Measurements from ENCODE around the gene PSMA2. TPM values are rescaled to one million over a fixed set of nuclear protein-coding genes. Genes with fewer than 3 reads are reported as not detected.

Gene PSMA2
- total RNA-seq, 2 experiments from 2014 or later: 38.8 to 41.0 TPM

DNA sequence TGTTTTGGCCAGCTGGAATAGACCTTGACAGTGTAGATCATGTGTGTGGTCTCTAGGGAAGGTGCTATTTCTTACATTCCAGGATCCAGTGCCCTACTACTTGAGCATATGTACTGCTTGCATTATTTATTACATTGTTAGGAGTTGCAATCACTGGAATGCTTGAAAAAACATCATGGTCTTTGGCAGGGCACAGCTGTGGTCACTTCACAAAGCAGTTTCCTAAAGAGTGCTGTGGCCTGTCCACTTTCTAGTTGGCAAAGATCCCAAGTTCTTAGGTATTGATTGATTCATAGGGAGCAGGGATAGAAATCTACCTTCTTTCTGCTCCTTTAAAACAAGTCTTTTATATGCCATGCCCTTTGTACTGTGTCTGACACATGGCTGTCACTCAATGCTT lies 24.7 kb downstream of the PSMA2 start:
- intact Hi-C loops (cut with DNase I, micrococcal nuclease): no loop called here
- Mint-ChIP-seq H3K27me3 (no peaks in the 10 kb centered on the region), H3K27ac (no peak overlapping the region), H3K36me3 (ENCODE audit: low read depth) (peaks cover 17% of the 10 kb centered on the region), H3K4me1 (ENCODE audit: low read depth) (peaks cover 29% of the 10 kb centered on the region), H3K4me3 (no peak overlapping the region), H3K9me3 (no peaks in the 10 kb centered on the region)
- Histone ChIP-seq H3K4me3 (ENCODE audit: low read length) (no peak overlapping the region), H3K9me3 (ENCODE audit: control insufficient read depth in 1 of 2, insufficient read depth in 1 of 2, low read length in 2 of 2) (no peaks in the 10 kb centered on the region), H3K27ac (ENCODE audit: low read depth in 1 of 2, low read length in 2 of 2) (no peak overlapping the region), H3K27me3 (ENCODE audit: control insufficient read depth in 1 of 2, insufficient read depth in 2 of 2, low read length in 2 of 2) (no peaks in the 10 kb centered on the region), H3K4me1 (ENCODE audit: insufficient read depth, low read length) (peaks cover 13% of the 10 kb centered on the region), H3K36me3 (ENCODE audit: insufficient read depth, low read length) (no peaks in the 10 kb centered on the region)
- POLR2A ChIA-PET: interaction anchor here (1.0 kb wide), 1 partner anchor 25 kb away, joined by 3 read pairs; the partner anchor contains the start of genes MRPL32 and PSMA2
- TF ChIP-seq, protein P1, sequence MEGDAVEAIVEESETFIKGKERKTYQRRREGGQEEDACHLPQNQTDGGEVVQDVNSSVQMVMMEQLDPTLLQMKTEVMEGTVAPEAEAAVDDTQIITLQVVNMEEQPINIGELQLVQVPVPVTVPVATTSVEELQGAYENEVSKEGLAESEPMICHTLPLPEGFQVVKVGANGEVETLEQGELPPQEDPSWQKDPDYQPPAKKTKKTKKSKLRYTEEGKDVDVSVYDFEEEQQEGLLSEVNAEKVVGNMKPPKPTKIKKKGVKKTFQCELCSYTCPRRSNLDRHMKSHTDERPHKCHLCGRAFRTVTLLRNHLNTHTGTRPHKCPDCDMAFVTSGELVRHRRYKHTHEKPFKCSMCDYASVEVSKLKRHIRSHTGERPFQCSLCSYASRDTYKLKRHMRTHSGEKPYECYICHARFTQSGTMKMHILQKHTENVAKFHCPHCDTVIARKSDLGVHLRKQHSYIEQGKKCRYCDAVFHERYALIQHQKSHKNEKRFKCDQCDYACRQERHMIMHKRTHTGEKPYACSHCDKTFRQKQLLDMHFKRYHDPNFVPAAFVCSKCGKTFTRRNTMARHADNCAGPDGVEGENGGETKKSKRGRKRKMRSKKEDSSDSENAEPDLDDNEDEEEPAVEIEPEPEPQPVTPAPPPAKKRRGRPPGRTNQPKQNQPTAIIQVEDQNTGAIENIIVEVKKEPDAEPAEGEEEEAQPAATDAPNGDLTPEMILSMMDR (IDR thresholded peaks at IDR 0.05): no peak
- DNase-seq (no peak), ATAC-seq (ENCODE audit: poor library complexity) (no peak)
- CTCF ChIA-PET: interaction anchor here (0.7 kb wide), 1 partner anchor 10 kb away, joined by 3 read pairs; no protein-coding TSS in a partner anchor

- Histone ChIP-seq H3K27ac (ENCODE audit: low read depth in 1 of 2, low read length in 2 of 2) (no peak overlapping the region), H3K27me3 (ENCODE audit: control insufficient read depth in 1 of 2, insufficient read depth in 2 of 2, low read length in 2 of 2) (no peaks in the 10 kb centered on the region), H3K4me1 (ENCODE audit: insufficient read depth, low read length) (peaks cover 7% of the 10 kb centered on the region), H3K9me3 (ENCODE audit: control insufficient read depth in 1 of 2, insufficient read depth in 1 of 2, low read length in 2 of 2) (no peaks in the 10 kb centered on the region), H3K36me3 (ENCODE audit: insufficient read depth, low read length) (no peaks in the 10 kb centered on the region), H3K4me3 (ENCODE audit: low read length) (no peak overlapping the region)
- H3K4me3 Mint-ChIP-seq: no peak overlapping the region
- H3K4me1 Mint-ChIP-seq (ENCODE audit: low read depth): peaks cover 20% of the 10 kb centered on the region
- ChIA-PET POLR2A (no interaction called here), CTCF (no interaction called here)
- ATAC-seq (ENCODE audit: poor library complexity) (no peak), DNase-seq (no peak)
- H3K9me3 Mint-ChIP-seq: no peaks in the 10 kb centered on the region
- H3K27ac Mint-ChIP-seq: no peak overlapping the region
- peaks cover 10% of the 10 kb centered on the region for H3K36me3 Mint-ChIP-seq (ENCODE audit: low read depth)
- H3K27me3 Mint-ChIP-seq: no peaks in the 10 kb centered on the region
- TF ChIP-seq, protein P1 (IDR thresholded peaks at IDR 0.05): no peak
- intact Hi-C loops (cut with DNase I, micrococcal nuclease): no loop called here
These were observed 25.8 kb downstream of the PSMA2 start for GRCh38 chr7:42906181-42906580.

DNA sequence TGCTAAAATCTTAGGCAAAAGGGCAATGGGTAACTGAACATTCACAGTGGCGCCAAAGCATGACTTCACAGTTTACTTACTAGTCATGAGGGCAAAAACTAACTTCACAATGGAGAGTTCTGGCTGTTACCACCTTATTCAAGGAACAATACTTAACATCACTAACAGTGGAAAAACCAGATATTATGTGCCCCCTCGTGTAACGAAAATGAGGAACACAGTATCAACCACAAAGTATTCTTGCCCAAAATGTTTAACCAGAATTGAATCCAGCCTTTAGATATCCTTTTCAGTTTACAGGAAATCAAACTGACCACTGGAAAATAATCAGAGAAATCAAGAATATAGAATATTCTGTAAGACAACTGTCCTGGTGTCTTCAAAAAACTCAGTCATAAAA lies 29.6 kb downstream of the PSMA2 start:
- ChIA-PET POLR2A (no interaction called here), CTCF (no interaction called here)
- ATAC-seq (ENCODE audit: poor library complexity) (no peak), DNase-seq (no peak)
- H3K36me3 ChIP-seq (ENCODE audit: insufficient read depth, low read length): no peaks in the 10 kb centered on the region
- TF ChIP-seq, protein P1 (IDR thresholded peaks at IDR 0.05): no peak
- no peaks in the 10 kb centered on the region for H3K27me3 ChIP-seq (ENCODE audit: control insufficient read depth in 1 of 2, insufficient read depth in 2 of 2, low read length in 2 of 2)
- Mint-ChIP-seq H3K4me1 (ENCODE audit: low read depth) (no peaks in the 10 kb centered on the region), H3K36me3 (ENCODE audit: low read depth) (no peaks in the 10 kb centered on the region), H3K9me3 (peaks cover 2% of the 10 kb centered on the region), H3K4me3 (no peak overlapping the region), H3K27ac (no peak overlapping the region), H3K27me3 (no peaks in the 10 kb centered on the region)
- H3K9me3 ChIP-seq (ENCODE audit: control insufficient read depth in 1 of 2, insufficient read depth in 1 of 2, low read length in 2 of 2): no peaks in the 10 kb centered on the region
- H3K27ac ChIP-seq (ENCODE audit: low read depth in 1 of 2, low read length in 2 of 2): no peak overlapping the region
- H3K4me3 ChIP-seq (ENCODE audit: low read length): no peak overlapping the region
- H3K4me1 ChIP-seq (ENCODE audit: insufficient read depth, low read length): no peaks in the 10 kb centered on the region
- intact Hi-C loops (cut with DNase I, micrococcal nuclease): no loop called here
